Measurements from ENCODE around the gene STRIT1. TPM values are rescaled to one million over a fixed set of nuclear protein-coding genes. Genes with fewer than 3 reads are reported as not detected.

Gene STRIT1
- not detected in 2 replicates for total RNA-seq (2014; rRNA removed; shearing (Covaris generic))

DNA sequence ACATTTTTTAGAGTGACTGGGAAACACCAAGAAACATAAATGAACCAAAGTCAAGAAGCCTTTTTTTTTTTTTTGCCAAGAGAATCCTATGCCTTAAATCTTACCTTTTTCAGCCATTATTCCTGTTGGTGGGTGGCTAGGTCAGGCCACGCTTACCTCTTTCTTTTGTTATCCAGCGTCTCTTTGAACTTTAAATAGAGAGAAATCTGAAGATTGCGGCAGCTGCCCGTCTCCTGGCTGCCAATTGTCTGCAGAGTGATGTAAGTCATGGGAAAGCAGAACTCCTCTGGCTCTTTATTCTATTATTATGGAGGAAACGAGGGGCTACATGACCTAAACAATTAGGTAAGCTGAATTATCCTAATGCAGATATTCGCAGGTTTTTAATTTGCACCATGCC lies at the start of gene STRIT1:
Gene STRIT1, minus strand, starts transcription at position 168 of the 400 bp plus-strand sequence.
- H3K36me3 ChIP-seq, result no peaks in the 10 kb centered on the region
- H3K4me1 ChIP-seq, result no peaks in the 10 kb centered on the region
- H3K9me3 ChIP-seq (replicated peaks), result peaks cover 3% of the 10 kb centered on the region; the same call in 1 of the 2 replicates
- no peak within 1 kb of the TSS for H3K4me3 ChIP-seq
- no peak within 1 kb of the TSS for H3K27ac ChIP-seq
- no peaks in the 10 kb centered on the region for H3K27me3 ChIP-seq
- no peak for DNase-seq

DNA sequence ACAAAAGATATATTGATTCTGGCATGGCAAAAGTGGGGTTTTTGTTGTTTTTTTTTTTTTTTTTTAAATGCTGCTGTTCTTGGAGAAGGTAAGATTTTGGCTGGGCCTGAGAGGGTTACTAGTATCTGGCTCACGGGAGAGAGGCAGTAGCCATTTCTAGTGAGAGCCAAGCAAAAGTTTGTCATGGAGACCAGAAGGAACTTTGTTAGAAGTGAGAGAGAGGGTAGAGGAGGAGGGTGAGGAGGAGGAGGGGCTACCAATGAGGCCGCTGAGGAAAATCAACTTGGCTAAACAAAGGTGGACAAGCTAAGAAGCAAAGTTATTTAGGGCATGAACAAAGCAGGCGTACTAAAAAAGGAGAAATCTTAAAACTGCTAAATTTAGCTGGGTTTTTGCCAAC lies 48.9 kb upstream of the STRIT1 start:
- H3K27ac ChIP-seq, result no peak overlapping the region
- no peak for DNase-seq
- H3K36me3 ChIP-seq, result no peaks in the 10 kb centered on the region
- H3K9me3 ChIP-seq (replicated peaks), result no peaks in the 10 kb centered on the region
- H3K4me3 ChIP-seq, result no peak overlapping the region
- no peaks in the 10 kb centered on the region for H3K27me3 ChIP-seq
- no peaks in the 10 kb centered on the region for H3K4me1 ChIP-seq

GRCh38 chr3:155339052-155339451 lies 45.6 kb upstream of the STRIT1 start:
- H3K9me3 ChIP-seq (replicated peaks), result no peaks in the 10 kb centered on the region
- no peaks in the 10 kb centered on the region for H3K4me1 ChIP-seq
- H3K27me3 ChIP-seq, result no peaks in the 10 kb centered on the region
- no peak overlapping the region for H3K27ac ChIP-seq
- no peak overlapping the region for H3K4me3 ChIP-seq
- DNase-seq, result no peak
- H3K36me3 ChIP-seq, result no peaks in the 10 kb centered on the region

DNA sequence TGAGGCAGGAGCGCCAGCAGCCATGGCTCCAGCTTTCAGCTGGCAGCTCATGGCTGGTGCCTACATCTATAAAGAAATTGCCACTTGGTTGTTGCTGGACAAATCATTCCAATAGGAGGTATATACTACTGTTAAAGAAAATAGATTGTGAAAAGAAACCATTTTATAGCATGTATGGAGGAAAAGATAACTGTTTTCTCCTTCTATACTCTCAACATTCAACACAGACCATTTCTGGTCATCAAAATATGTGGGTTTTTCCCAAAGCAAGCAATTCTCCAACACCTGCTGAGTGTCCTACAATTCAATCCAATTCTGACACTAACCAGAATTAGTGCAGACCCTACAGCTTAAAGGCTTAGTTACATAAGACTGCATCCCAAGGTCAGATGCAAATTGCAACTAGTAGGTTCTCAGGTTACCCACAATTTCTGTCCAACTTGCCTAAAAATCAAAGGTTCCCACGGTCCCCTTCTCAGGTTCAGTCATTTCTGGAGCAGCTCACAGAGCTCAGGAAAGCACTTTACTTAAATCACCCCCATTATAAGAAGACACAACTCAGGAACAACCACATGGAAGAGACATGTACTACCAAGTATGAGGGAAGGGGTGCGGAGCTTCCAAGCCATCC lies 42.4 kb upstream of the STRIT1 start:
- H3K27ac ChIP-seq, result no peak overlapping the region
- no peaks in the 10 kb centered on the region for H3K36me3 ChIP-seq
- no peaks in the 10 kb centered on the region for H3K9me3 ChIP-seq (replicated peaks)
- no peaks in the 10 kb centered on the region for H3K27me3 ChIP-seq
- H3K4me1 ChIP-seq, result no peaks in the 10 kb centered on the region
- DNase-seq, result peak in 1 of 2 experiments; percentile 4
- no peak overlapping the region for H3K4me3 ChIP-seq

DNA sequence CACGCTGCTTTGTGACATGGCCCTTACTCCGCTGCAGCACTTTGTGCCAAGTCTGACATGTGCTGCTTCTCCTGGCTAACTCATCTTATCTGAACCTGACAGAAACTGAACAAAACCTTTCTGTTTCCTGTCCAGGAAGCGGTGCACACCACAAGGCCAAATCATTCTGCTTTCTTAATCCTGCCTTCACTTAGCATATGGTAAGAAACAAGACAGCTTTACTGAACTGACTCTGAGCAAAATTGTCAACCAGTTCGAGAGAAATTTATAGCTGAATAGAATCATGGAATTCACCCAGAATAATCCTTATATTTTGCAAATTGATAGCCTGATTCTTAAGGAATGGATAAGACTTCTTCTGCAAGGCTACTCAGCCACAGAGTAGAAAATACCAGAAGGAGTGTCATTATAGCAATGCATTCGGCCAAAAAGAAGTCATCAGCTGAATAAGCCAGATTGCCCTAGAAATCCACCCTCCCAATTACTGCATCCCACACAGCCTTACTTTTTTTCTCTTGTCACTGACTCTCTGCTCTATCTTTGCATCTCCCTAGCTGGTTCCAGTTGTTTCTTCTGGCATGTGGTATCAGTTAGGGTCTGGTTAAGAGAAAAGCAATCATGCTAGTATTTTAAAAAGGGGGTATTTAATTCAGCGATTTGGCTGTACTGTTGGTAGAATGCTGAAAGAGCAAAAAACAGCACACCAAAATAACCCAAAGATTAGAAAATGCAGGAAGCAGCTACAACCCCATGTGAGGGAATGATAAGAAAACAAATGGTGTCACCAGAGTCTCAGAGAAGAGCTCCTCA lies 41.6 kb upstream of the STRIT1 start:
- H3K27me3 ChIP-seq, result no peaks in the 10 kb centered on the region
- H3K4me3 ChIP-seq, result no peak overlapping the region
- H3K36me3 ChIP-seq, result no peaks in the 10 kb centered on the region
- H3K4me1 ChIP-seq, result no peaks in the 10 kb centered on the region
- no peak overlapping the region for H3K27ac ChIP-seq
- H3K9me3 ChIP-seq (replicated peaks), result no peaks in the 10 kb centered on the region
- no peak for DNase-seq

GRCh38 chr3:155334215-155334913 lies 40.9 kb upstream of the STRIT1 start:
- no peaks in the 10 kb centered on the region for H3K36me3 ChIP-seq
- no peaks in the 10 kb centered on the region for H3K4me1 ChIP-seq
- no peak overlapping the region for H3K27ac ChIP-seq
- no peaks in the 10 kb centered on the region for H3K27me3 ChIP-seq
- H3K9me3 ChIP-seq (replicated peaks), result no peaks in the 10 kb centered on the region
- H3K4me3 ChIP-seq, result no peak overlapping the region
- DNase-seq, result no peak

DNA sequence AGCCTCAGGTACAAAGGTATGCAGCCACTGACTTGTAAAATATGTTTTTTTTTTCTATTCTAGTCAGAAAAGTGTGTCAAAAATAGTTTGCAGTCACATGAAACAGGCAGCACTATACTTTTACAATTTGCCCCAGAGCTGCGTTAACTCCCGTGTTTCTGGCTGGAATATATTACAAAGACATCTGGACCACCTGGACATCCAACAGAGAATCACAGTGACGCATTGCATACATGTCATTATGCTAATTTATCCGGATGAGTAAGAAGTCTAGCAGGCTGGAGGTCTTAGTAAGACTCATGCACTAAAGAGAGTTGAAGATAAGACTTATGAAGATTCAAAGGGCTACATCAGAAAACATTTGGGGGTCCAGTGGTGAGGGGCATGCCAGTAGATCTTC lies 39.2 kb upstream of the STRIT1 start:
- no peaks in the 10 kb centered on the region for H3K27me3 ChIP-seq
- H3K4me1 ChIP-seq, result no peaks in the 10 kb centered on the region
- H3K36me3 ChIP-seq, result no peaks in the 10 kb centered on the region
- DNase-seq, result no peak
- no peak overlapping the region for H3K27ac ChIP-seq
- H3K9me3 ChIP-seq (replicated peaks), result no peaks in the 10 kb centered on the region
- no peak overlapping the region for H3K4me3 ChIP-seq

- Histone ChIP-seq H3K36me3 (no peaks in the 10 kb centered on the region), H3K9me3 (replicated peaks) (no peaks in the 10 kb centered on the region), H3K4me3 (no peak overlapping the region), H3K4me1 (no peaks in the 10 kb centered on the region), H3K27me3 (no peaks in the 10 kb centered on the region), H3K27ac (no peak overlapping the region)
- no peak for DNase-seq
Observed at GRCh38 chr3:155331078-155331477, 37.6 kb upstream of the STRIT1 start.

GRCh38 chr3:155330370-155330769 lies 36.9 kb upstream of the STRIT1 start:
- Histone ChIP-seq H3K27ac (no peak overlapping the region), H3K4me1 (no peaks in the 10 kb centered on the region), H3K9me3 (replicated peaks) (no peaks in the 10 kb centered on the region), H3K27me3 (no peaks in the 10 kb centered on the region), H3K4me3 (no peak overlapping the region), H3K36me3 (no peaks in the 10 kb centered on the region)
- no peak for DNase-seq

- Histone ChIP-seq H3K9me3 (replicated peaks) (no peaks in the 10 kb centered on the region), H3K4me3 (no peak overlapping the region), H3K27ac (no peak overlapping the region)
Observed at GRCh38 chr3:155329513-155330048, 36.1 kb upstream of the STRIT1 start.

DNA sequence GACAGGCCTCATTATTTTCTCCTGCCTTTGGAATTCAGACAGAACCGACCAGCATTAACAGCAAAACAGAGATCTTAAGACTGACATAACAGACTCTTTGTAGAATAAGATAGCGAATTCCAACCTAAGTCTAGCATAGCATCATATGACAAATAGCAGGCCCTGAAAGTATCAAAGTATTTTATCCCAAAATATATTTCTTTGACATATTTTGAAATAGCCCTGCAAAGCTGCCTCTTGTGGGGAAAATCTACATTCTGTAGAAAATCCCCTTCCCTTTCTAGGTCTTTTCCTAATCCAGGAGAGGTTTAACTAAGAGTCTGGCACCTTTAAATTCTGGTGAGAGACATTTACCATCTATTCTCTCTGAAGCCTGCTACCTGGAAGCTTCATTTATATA lies 34.4 kb upstream of the STRIT1 start:
- no peaks in the 10 kb centered on the region for H3K9me3 ChIP-seq (replicated peaks)
- H3K4me3 ChIP-seq, result no peak overlapping the region
- DNase-seq, result no peak
- no peaks in the 10 kb centered on the region for H3K27me3 ChIP-seq
- H3K27ac ChIP-seq, result no peak overlapping the region
- H3K4me1 ChIP-seq, result no peaks in the 10 kb centered on the region; the same call in 1 of the 2 replicates
- no peaks in the 10 kb centered on the region for H3K36me3 ChIP-seq

More at GRCh38 chr3:155329513-155330048, 36.1 kb upstream of the STRIT1 start:
- Histone ChIP-seq H3K4me1 (no peaks in the 10 kb centered on the region), H3K27me3 (no peaks in the 10 kb centered on the region), H3K36me3 (no peaks in the 10 kb centered on the region)
- DNase-seq, result no peak

- H3K27me3 ChIP-seq, result no peaks in the 10 kb centered on the region
- no peaks in the 10 kb centered on the region for H3K36me3 ChIP-seq
- no peak overlapping the region for H3K4me3 ChIP-seq
- no peak for DNase-seq
- peaks cover 2% of the 10 kb centered on the region for H3K4me1 ChIP-seq
- no peak overlapping the region for H3K27ac ChIP-seq
- H3K9me3 ChIP-seq (replicated peaks), result no peaks in the 10 kb centered on the region
Observed at GRCh38 chr3:155327430-155327829, 33.9 kb upstream of the STRIT1 start.

GRCh38 chr3:155326901-155327300 lies 33.4 kb upstream of the STRIT1 start:
- Histone ChIP-seq H3K4me3 (no peak overlapping the region), H3K27me3 (no peaks in the 10 kb centered on the region), H3K27ac (no peak overlapping the region), H3K4me1 (peaks cover 8% of the 10 kb centered on the region), H3K36me3 (no peaks in the 10 kb centered on the region), H3K9me3 (replicated peaks) (no peaks in the 10 kb centered on the region)
- DNase-seq, result no peak

DNA sequence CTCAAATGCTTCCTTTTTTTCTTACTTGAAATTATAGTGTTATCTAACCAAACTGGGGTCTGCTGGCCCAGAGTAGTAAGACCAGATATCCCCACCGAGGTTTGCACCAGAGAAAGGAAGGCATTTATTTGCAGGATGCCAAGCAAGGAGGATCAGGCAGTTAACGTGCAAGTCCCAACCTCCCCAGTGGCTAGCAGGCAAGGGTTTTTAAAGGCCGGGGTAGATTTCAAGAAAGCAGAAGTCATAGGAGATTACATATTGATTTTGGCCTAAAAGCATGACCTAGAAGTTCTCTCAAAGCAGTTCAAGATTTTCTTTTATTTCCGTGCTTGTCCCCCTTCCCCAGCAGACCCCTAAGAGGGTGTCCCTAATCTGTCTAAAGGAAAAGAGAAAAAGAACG lies 32.8 kb upstream of the STRIT1 start:
- H3K27ac ChIP-seq, result no peak overlapping the region
- DNase-seq, result no peak
- H3K27me3 ChIP-seq, result no peaks in the 10 kb centered on the region
- H3K36me3 ChIP-seq, result no peaks in the 10 kb centered on the region
- peaks cover 14% of the 10 kb centered on the region for H3K4me1 ChIP-seq
- H3K9me3 ChIP-seq (replicated peaks), result no peaks in the 10 kb centered on the region
- no peak overlapping the region for H3K4me3 ChIP-seq

GRCh38 chr3:155325263-155325835 lies 31.9 kb upstream of the STRIT1 start:
- no peaks in the 10 kb centered on the region for H3K36me3 ChIP-seq
- H3K27me3 ChIP-seq, result no peaks in the 10 kb centered on the region
- no peaks in the 10 kb centered on the region for H3K9me3 ChIP-seq (replicated peaks)

More at GRCh38 chr3:155325263-155325835, 31.9 kb upstream of the STRIT1 start:
- DNase-seq, result peak in 1 of 2 experiments; percentile 6
- H3K4me1 ChIP-seq, result peaks cover 16% of the 10 kb centered on the region
- no peak overlapping the region for H3K27ac ChIP-seq
- no peak overlapping the region for H3K4me3 ChIP-seq

Data from SJCRH30 (cell line).